AG10803 (cell line): ENCODE measurements around the gene CCDC68.

Source experiments
- DNase-seq: peaks from one replicate; pipeline ENCODE4 v3.0.0; 2010; ENCODE audit warnings: low read depth
- H3K4me3 ChIP-seq: 2 replicates; pipeline ENCODE4 v1.5.1; 2011; ENCODE audit warnings: mild to moderate bottlenecking, low read length, control low read depth
- TF ChIP-seq, protein P1 (sequence below): conservative IDR thresholded peaks from 2 replicates; pipeline ENCODE4 v1.5.1; 2011; ENCODE audit warnings: mild to moderate bottlenecking, low read length, control low read depth, inconsistent platforms

The CCDC68 gene

DNA sequence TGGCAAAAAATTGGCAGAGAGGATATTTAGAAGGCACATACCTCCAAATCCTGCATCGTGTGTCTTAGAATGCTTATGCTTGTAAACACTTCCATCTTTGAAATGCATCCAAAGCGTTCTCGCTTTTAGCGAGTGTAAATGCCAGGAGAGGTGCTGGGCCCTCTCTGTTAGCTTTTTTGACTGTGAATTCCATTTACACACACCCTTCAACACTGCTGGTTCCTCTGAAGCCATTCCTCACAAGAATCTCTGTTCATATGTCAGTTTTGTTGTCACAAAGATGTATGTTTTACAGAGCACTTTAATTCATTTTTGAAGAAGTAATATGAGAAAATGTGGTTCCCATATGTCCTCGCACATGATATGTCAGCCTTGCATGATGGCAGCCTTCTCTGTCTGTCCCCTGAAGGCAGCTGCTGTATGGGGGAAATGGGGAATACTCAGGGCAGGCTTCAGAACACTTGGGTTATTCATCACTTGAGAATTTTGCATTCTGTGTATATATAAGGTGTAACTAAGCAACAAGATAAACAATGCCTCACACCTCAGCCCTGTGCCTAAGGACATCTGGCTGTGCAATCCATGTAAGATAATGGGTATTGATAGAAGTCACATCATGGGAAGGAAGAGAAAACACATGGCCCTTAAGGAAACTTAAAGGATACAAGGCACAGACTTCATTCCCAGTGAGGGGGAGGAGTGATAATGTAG lies 78.7 kb downstream of the CCDC68 start:
- no peak overlapping the region for H3K4me3 ChIP-seq
- TF ChIP-seq, protein P1, sequence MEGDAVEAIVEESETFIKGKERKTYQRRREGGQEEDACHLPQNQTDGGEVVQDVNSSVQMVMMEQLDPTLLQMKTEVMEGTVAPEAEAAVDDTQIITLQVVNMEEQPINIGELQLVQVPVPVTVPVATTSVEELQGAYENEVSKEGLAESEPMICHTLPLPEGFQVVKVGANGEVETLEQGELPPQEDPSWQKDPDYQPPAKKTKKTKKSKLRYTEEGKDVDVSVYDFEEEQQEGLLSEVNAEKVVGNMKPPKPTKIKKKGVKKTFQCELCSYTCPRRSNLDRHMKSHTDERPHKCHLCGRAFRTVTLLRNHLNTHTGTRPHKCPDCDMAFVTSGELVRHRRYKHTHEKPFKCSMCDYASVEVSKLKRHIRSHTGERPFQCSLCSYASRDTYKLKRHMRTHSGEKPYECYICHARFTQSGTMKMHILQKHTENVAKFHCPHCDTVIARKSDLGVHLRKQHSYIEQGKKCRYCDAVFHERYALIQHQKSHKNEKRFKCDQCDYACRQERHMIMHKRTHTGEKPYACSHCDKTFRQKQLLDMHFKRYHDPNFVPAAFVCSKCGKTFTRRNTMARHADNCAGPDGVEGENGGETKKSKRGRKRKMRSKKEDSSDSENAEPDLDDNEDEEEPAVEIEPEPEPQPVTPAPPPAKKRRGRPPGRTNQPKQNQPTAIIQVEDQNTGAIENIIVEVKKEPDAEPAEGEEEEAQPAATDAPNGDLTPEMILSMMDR: no peak
- peak; percentile 9 for DNase-seq

- DNase-seq: no peak
- TF ChIP-seq, protein P1: no peak
- no peak overlapping the region for H3K4me3 ChIP-seq
These were observed 79.6 kb downstream of the CCDC68 start for GRCh38 chr18:54879691-54880090.

GRCh38 chr18:54878659-54879358 lies 80.5 kb downstream of the CCDC68 start:
- DNase-seq: no peak
- TF ChIP-seq, protein P1: no peak
- H3K4me3 ChIP-seq: no peak overlapping the region

- H3K4me3 ChIP-seq: no peak overlapping the region
- TF ChIP-seq, protein P1: no peak
- peak; percentile 14 for DNase-seq
These were observed 81.1 kb downstream of the CCDC68 start for GRCh38 chr18:54878159-54878622.

- H3K4me3 ChIP-seq: no peak overlapping the region
- TF ChIP-seq, protein P1: no peak
- no peak for DNase-seq
These were observed 82.2 kb downstream of the CCDC68 start for GRCh38 chr18:54877076-54877475.

- no peak overlapping the region for H3K4me3 ChIP-seq
- TF ChIP-seq, protein P1: no peak
- DNase-seq: no peak
These were observed 84.2 kb downstream of the CCDC68 start for GRCh38 chr18:54875063-54875462.

- DNase-seq: no peak
- TF ChIP-seq, protein P1: no peak
- H3K4me3 ChIP-seq: no peak overlapping the region
These were observed 85.4 kb downstream of the CCDC68 start for GRCh38 chr18:54873884-54874255.
